ENCODE data around the gene HEXA.

- TF ChIP-seq, protein P1, sequence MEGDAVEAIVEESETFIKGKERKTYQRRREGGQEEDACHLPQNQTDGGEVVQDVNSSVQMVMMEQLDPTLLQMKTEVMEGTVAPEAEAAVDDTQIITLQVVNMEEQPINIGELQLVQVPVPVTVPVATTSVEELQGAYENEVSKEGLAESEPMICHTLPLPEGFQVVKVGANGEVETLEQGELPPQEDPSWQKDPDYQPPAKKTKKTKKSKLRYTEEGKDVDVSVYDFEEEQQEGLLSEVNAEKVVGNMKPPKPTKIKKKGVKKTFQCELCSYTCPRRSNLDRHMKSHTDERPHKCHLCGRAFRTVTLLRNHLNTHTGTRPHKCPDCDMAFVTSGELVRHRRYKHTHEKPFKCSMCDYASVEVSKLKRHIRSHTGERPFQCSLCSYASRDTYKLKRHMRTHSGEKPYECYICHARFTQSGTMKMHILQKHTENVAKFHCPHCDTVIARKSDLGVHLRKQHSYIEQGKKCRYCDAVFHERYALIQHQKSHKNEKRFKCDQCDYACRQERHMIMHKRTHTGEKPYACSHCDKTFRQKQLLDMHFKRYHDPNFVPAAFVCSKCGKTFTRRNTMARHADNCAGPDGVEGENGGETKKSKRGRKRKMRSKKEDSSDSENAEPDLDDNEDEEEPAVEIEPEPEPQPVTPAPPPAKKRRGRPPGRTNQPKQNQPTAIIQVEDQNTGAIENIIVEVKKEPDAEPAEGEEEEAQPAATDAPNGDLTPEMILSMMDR (IDR thresholded peaks at IDR 0.05) = no peak
- no peak for TF ChIP-seq EP300 (IDR thresholded peaks at IDR 0.05)
- TF ChIP-seq POLR2AphosphoS5 (IDR thresholded peaks at IDR 0.05) = no peak
Measured at GRCh38 chr15:72338617-72339321, 37.0 kb downstream of the HEXA start.

All from stomach (tissue), 4 donors.